LNCaP clone FGC (cell line): Measurements from ENCODE around the gene RHOG.
"Not testable (repeated sequence)": the region's sequence is repeated elsewhere in the genome, so short reads cannot be mapped to it uniquely, and the experiment has no call there.

Source experiments
- DNase-seq: peaks from one replicate; pipeline ENCODE4 v3.0.0-alpha.2; 2011; ENCODE audit warnings: low read depth
- H3K4me3 ChIP-seq: 2 replicates; pipeline ENCODE4 v1.5.1; 2011; ENCODE audit warnings: mild to moderate bottlenecking, low read depth, low read length, control low read depth
- CTCF ChIP-seq: IDR thresholded peaks from 2 replicates; pipeline ENCODE4 v1.5.1; 2012; ENCODE audit warnings: mild to moderate bottlenecking; ENCODE audit not compliant: control insufficient read depth, insufficient read depth; ENCODE audit errors: extremely low read depth

The RHOG gene

GRCh38 chr11:3823303-3823702 is 17.5 kb downstream of the RHOG start:
- no peak for DNase-seq
- no peak overlapping the region for H3K4me3 ChIP-seq
- TF ChIP-seq CTCF: no peak

- TF ChIP-seq CTCF: no peak
- no peak overlapping the region for H3K4me3 ChIP-seq
- no peak for DNase-seq
Observed at GRCh38 chr11:3822312-3822711, 18.4 kb downstream of the RHOG start.

- TF ChIP-seq CTCF: no peak
- H3K4me3 ChIP-seq: no peak overlapping the region
- DNase-seq: no peak
Observed at GRCh38 chr11:3820971-3821370, 19.8 kb downstream of the RHOG start.

- TF ChIP-seq CTCF: no peak
- DNase-seq: no peak
- no peak overlapping the region for H3K4me3 ChIP-seq
Observed at GRCh38 chr11:3817181-3817800, 23.5 kb downstream of the RHOG start.

GRCh38 chr11:3816673-3817072 is 24.1 kb downstream of the RHOG start:
- no peak for TF ChIP-seq CTCF
- H3K4me3 ChIP-seq: no peak overlapping the region
- no peak for DNase-seq

GRCh38 chr11:3815845-3816244 is 24.9 kb downstream of the RHOG start:
- H3K4me3 ChIP-seq: no peak overlapping the region
- no peak for TF ChIP-seq CTCF
- DNase-seq: no peak

GRCh38 chr11:3814832-3815231 is 25.9 kb downstream of the RHOG start:
- DNase-seq, H3K4me3 ChIP-seq: not testable (repeated sequence)
